ENCODE measurements around the gene OPCML. TPM values are rescaled to one million over a fixed set of nuclear protein-coding genes. Genes with fewer than 3 reads are reported as not detected.

OPCML gene
- total and polyA plus RNA-seq, 2 donors (not counting 1 experiment from before 2014, with no cell fraction given): not detected

GRCh38 chr11:133029107-133029506 is 503.2 kb downstream of the OPCML start:
- H3K79me2 ChIP-seq (ENCODE audit: control insufficient read depth, insufficient read depth, low read length): no peaks in the 10 kb centered on the region
- no peak overlapping the region for H3K27ac Mint-ChIP-seq
- H3K27ac ChIP-seq (ENCODE audit: low read length in 2 of 2): no peak overlapping the region
- ChIA-PET CTCF (no interaction called here), POLR2A (no interaction called here)
- no CpG with 5 or more reads among the region's 5 CpGs for WGBS (ENCODE audit: insufficient coverage)
- no peaks in the 10 kb centered on the region for H3K4me1 ChIP-seq (ENCODE audit: control insufficient read depth in 2 of 2, insufficient read depth in 2 of 2, low read length in 2 of 2)
- H3K4me3 ChIP-seq (ENCODE audit: control extremely low read depth in 1 of 5, extremely low read depth in 1 of 5, insufficient read depth in 1 of 5, low read depth in 2 of 5, low read length in 4 of 5): no peak overlapping the region
- H3K9ac ChIP-seq (ENCODE audit: low read length): no peak overlapping the region
- H3K36me3 ChIP-seq (replicated peaks in 1 of 2; ENCODE audit: control extremely low read depth in 1 of 2, control insufficient read depth in 1 of 2, extremely low read depth in 1 of 2, insufficient read depth in 2 of 2, low read length in 1 of 2): no peaks in the 10 kb centered on the region
- no peaks in the 10 kb centered on the region for H4K20me1 ChIP-seq (ENCODE audit: control insufficient read depth, insufficient read depth, low read length, poor library complexity, severe bottlenecking)
- no peak for ATAC-seq (ENCODE audit: low read depth)
- H2AFZ ChIP-seq (ENCODE audit: insufficient read depth, low read depth, low read length, poor library complexity, severe bottlenecking): no peak overlapping the region
- DNase-seq: no peak
- peaks cover 4% of the 10 kb centered on the region for H3K9me3 Mint-ChIP-seq (ENCODE audit: insufficient read depth)
- H3K9me3 ChIP-seq (ENCODE audit: control extremely low read depth in 1 of 3, control insufficient read depth in 2 of 3, insufficient read depth in 1 of 3, low read length in 2 of 3): no peaks in the 10 kb centered on the region
- H3K27me3 Mint-ChIP-seq: no peaks in the 10 kb centered on the region
- H3K4me3 Mint-ChIP-seq: no peak overlapping the region
- no peak for TF ChIP-seq CTCF (IDR thresholded peaks at IDR 0.05)
- TF ChIP-seq EZH2 (IDR thresholded peaks at IDR 0.05; ENCODE audit: borderline replicate concordance, insufficient read depth, low read depth, low read length, poor library complexity, severe bottlenecking): no peak
- intact Hi-C loops (cut with micrococcal nuclease): no loop called here
- H3K27me3 ChIP-seq (replicated peaks in 1 of 4; ENCODE audit: control extremely low read depth in 1 of 4, control insufficient read depth in 3 of 4, insufficient read depth in 4 of 4, low read length in 3 of 4): no peaks in the 10 kb centered on the region
- no peak overlapping the region for H3K4me2 ChIP-seq (replicated peaks; ENCODE audit: low read depth, low read length, poor library complexity, severe bottlenecking)
- H3K4me1 Mint-ChIP-seq: no peaks in the 10 kb centered on the region

DNA sequence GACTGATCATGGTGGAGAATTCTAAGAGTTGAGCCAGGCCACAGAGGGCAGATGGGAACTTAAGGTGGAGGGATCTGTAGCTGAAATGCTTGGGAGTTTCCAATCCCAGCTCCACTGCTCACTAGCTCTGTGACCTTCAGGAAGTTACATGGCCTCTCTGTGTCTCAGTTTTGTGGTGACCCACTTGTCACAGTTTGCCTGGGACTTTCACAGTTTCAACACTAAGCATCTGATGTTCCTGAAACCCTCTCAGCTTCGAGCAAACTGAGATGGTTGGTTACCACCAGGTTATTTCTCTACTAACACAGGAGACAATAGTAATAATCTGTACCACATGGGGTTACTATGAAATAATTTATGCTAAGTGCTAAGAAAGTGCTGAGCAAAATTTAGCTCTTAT is 505.3 kb downstream of the OPCML start:
- Histone ChIP-seq H3K27ac (ENCODE audit: low read length in 2 of 2) (no peak overlapping the region), H3K4me2 (replicated peaks; ENCODE audit: low read depth, low read length, poor library complexity, severe bottlenecking) (no peak overlapping the region), H2AFZ (ENCODE audit: insufficient read depth, low read depth, low read length, poor library complexity, severe bottlenecking) (no peak overlapping the region), H3K9ac (ENCODE audit: low read length) (no peak overlapping the region), H3K9me3 (ENCODE audit: control extremely low read depth in 1 of 3, control insufficient read depth in 2 of 3, insufficient read depth in 1 of 3, low read length in 2 of 3) (no peaks in the 10 kb centered on the region), H3K36me3 (replicated peaks in 1 of 2; ENCODE audit: control extremely low read depth in 1 of 2, control insufficient read depth in 1 of 2, extremely low read depth in 1 of 2, insufficient read depth in 2 of 2, low read length in 1 of 2) (no peaks in the 10 kb centered on the region), H4K20me1 (ENCODE audit: control insufficient read depth, insufficient read depth, low read length, poor library complexity, severe bottlenecking) (no peaks in the 10 kb centered on the region), H3K27me3 (replicated peaks in 1 of 4; ENCODE audit: control extremely low read depth in 1 of 4, control insufficient read depth in 3 of 4, insufficient read depth in 4 of 4, low read length in 3 of 4) (no peaks in the 10 kb centered on the region), H3K79me2 (ENCODE audit: control insufficient read depth, insufficient read depth, low read length) (no peaks in the 10 kb centered on the region), H3K4me1 (ENCODE audit: control insufficient read depth in 2 of 2, insufficient read depth in 2 of 2, low read length in 2 of 2) (no peaks in the 10 kb centered on the region), H3K4me3 (ENCODE audit: control extremely low read depth in 1 of 5, extremely low read depth in 1 of 5, insufficient read depth in 1 of 5, low read depth in 2 of 5, low read length in 4 of 5) (no peak overlapping the region)
- Mint-ChIP-seq H3K9me3 (ENCODE audit: insufficient read depth) (peaks cover 6% of the 10 kb centered on the region), H3K4me1 (no peaks in the 10 kb centered on the region), H3K27me3 (no peaks in the 10 kb centered on the region), H3K27ac (no peak overlapping the region), H3K4me3 (no peak overlapping the region)
- no CpG with 5 or more reads among the region's 1 CpG for WGBS (ENCODE audit: insufficient coverage)
- DNase-seq (no peak), ATAC-seq (ENCODE audit: low read depth) (no peak)
- CTCF ChIA-PET: no interaction called here
- no peak for TF ChIP-seq EZH2 (IDR thresholded peaks at IDR 0.05; ENCODE audit: borderline replicate concordance, insufficient read depth, low read depth, low read length, poor library complexity, severe bottlenecking)
- no peak for TF ChIP-seq CTCF (IDR thresholded peaks at IDR 0.05)
- POLR2A ChIA-PET: no interaction called here
- intact Hi-C loops (cut with micrococcal nuclease): no loop called here
